H1 (cell line): ENCODE measurements around the gene HIBADH. TPM values are rescaled to one million over a fixed set of nuclear protein-coding genes. Genes with fewer than 3 reads are reported as not detected.

Source experiments
- CTCF ChIA-PET: fragments of 300-600 bp; sonication (Branson Sonifier 250); formaldehyde crosslinking; loops from one replicate; lab custom pipeline; 2021; ENCODE audit not compliant: partially characterized antibody; lab: Charles Lee
- POLR2A ChIA-PET: fragments of 300-600 bp; sonication (Branson Sonifier 250); formaldehyde crosslinking; loops from one replicate; lab custom pipeline; 2021; ENCODE audit warnings: inconsistent platforms; ENCODE audit not compliant: partially characterized antibody; lab: Charles Lee
- DNase-seq, 2 experiments: peaks; one replicate each; pipeline versions ENCODE4 v3.0.0 to v3.0.0-alpha.2; 2010 to 2022; ENCODE audit warnings: low spot score in 2 of 2, low read depth in 1 of 2, mixed read lengths in 1 of 2
- FAIRE-seq: peaks from 2 replicates; lab custom pipeline; 2011; peaks lifted over from hg19 to GRCh38; lab: Jason Lieb, UNC
- H2AFZ ChIP-seq: 2 replicates; pipeline ENCODE4 v1.8.1; 2012; ENCODE audit warnings: low read length, inconsistent platforms
- H2AK5ac ChIP-seq: 2 replicates; pipeline ENCODE4 v1.6.1; 2013; ENCODE audit warnings: low read depth, low read length
- H2BK120ac ChIP-seq: replicated peaks from 2 replicates; pipeline ENCODE3; 2013; ENCODE audit warnings: low read depth, low read length, inconsistent platforms
- H2BK12ac ChIP-seq: 2 replicates; pipeline ENCODE4 v1.6.1; 2013; ENCODE audit warnings: low read depth, low read length
- H2BK15ac ChIP-seq: 2 replicates; pipeline ENCODE4 v1.6.1; 2013; ENCODE audit warnings: low read length
- H2BK20ac ChIP-seq: 2 replicates; pipeline ENCODE4 v1.6.1; 2013; ENCODE audit warnings: low read length
- H2BK5ac ChIP-seq: 2 replicates; pipeline ENCODE4 v1.6.1; 2013; ENCODE audit warnings: low read depth, low read length
- H3K14ac ChIP-seq: 2 replicates; pipeline ENCODE4 v1.6.1; 2013; ENCODE audit warnings: inconsistent platforms; ENCODE audit not compliant: insufficient read length
- H3K18ac ChIP-seq: 2 replicates; pipeline ENCODE4 v1.6.1; 2013; ENCODE audit warnings: low read length; ENCODE audit errors: extremely low read depth
- H3K23ac ChIP-seq: 2 replicates; pipeline ENCODE4 v1.6.1; 2013; ENCODE audit warnings: inconsistent platforms; ENCODE audit not compliant: insufficient read length
- H3K23me2 ChIP-seq: 2 replicates; pipeline ENCODE4 v1.6.1; 2013; ENCODE audit warnings: low read depth, low read length
- H3K27ac ChIP-seq: 2 replicates; pipeline ENCODE4 v1.6.1; 2011; ENCODE audit warnings: low read depth, low read length, inconsistent platforms
- H3K27me3 ChIP-seq, 4 experiments: replicated peaks in 1 of 4; 1 replicate in 1 of 4; 2 replicates in 3 of 4; pipeline versions ENCODE4 v1.6.1 to v1.8.1; 2011 to 2013; ENCODE audit warnings: low read length in 3 of 4, mild to moderate bottlenecking in 3 of 4, inconsistent platforms in 2 of 4, mixed read lengths in 2 of 4, moderate library complexity in 1 of 4; ENCODE audit not compliant: control insufficient read depth in 3 of 4, insufficient read depth in 3 of 4; ENCODE audit errors: extremely low read depth in 1 of 4
- H3K36me3 ChIP-seq, 4 experiments: 2 replicates each; pipeline versions ENCODE4 v1.6.1 to v1.8.1; 2011 to 2013; ENCODE audit warnings: mild to moderate bottlenecking in 4 of 4, low read length in 3 of 4, moderate library complexity in 2 of 4, control low read depth in 1 of 4, inconsistent platforms in 1 of 4; ENCODE audit not compliant: insufficient read depth in 4 of 4, control insufficient read depth in 2 of 4
- H3K4ac ChIP-seq: replicated peaks from 2 replicates; pipeline ENCODE3; 2013; ENCODE audit warnings: low read length, low read depth, mixed read lengths, inconsistent platforms; ENCODE audit not compliant: insufficient read length
- H3K4me1 ChIP-seq, 4 experiments: replicated peaks in 1 of 4; 1 replicate in 1 of 4; 2 replicates in 3 of 4; pipeline versions ENCODE4 v1.6.1 to v1.8.1; 2011 to 2013; ENCODE audit warnings: low read length in 3 of 4, inconsistent platforms in 2 of 4, mixed read lengths in 1 of 4; ENCODE audit not compliant: insufficient read depth in 4 of 4, control insufficient read depth in 3 of 4
- H3K4me2 ChIP-seq, 2 experiments: 2 replicates each; pipeline versions ENCODE4 v1.6.1 to v1.8.1; 2011 to 2013; ENCODE audit warnings: low read depth in 2 of 2, low read length in 2 of 2, control low read depth in 1 of 2, inconsistent platforms in 1 of 2, mild to moderate bottlenecking in 1 of 2; ENCODE audit not compliant: insufficient read depth in 1 of 2
- H3K4me3 ChIP-seq, 4 experiments: fragments of 200-600, 300-600 bp in 1 of 4; sonication (generic), shearing (Covaris generic), sonication (Bioruptor Twin) in 1 of 4; 2 replicates each; pipeline versions ENCODE4 v1.5.1 to v1.8.1; 2011 to 2016; ENCODE audit warnings: low read length in 4 of 4, low read depth in 3 of 4, control low read depth in 2 of 4, inconsistent platforms in 2 of 4, mild to moderate bottlenecking in 2 of 4, mixed read lengths in 1 of 4, moderate library complexity in 1 of 4; ENCODE audit not compliant: insufficient read depth in 2 of 4; ENCODE audit errors: extremely low read depth in 1 of 4
- H3K56ac ChIP-seq: replicated peaks from 2 replicates; pipeline ENCODE3; 2013; ENCODE audit warnings: low read depth, mild to moderate bottlenecking, mixed read lengths, low read length, inconsistent platforms; ENCODE audit not compliant: insufficient read length
- H3K79me1 ChIP-seq: 2 replicates; pipeline ENCODE4 v1.6.1; 2013; ENCODE audit warnings: low read depth, low read length, control low read depth
- H3K79me2 ChIP-seq, 2 experiments: 2 replicates each; pipeline versions ENCODE4 v1.6.1 to v1.8.1; 2012 to 2013; ENCODE audit warnings: low read length in 2 of 2, mild to moderate bottlenecking in 2 of 2, inconsistent platforms in 1 of 2; ENCODE audit not compliant: insufficient read depth in 2 of 2, control insufficient read depth in 1 of 2
- H3K9ac ChIP-seq, 4 experiments: replicated peaks in 1 of 4; 1 replicate in 1 of 4; 2 replicates in 3 of 4; pipeline versions ENCODE4 v1.6.1 to v1.8.1; 2011 to 2013; ENCODE audit warnings: low read depth in 3 of 4, low read length in 3 of 4, control low read depth in 2 of 4, mild to moderate bottlenecking in 2 of 4, moderate library complexity in 2 of 4, inconsistent platforms in 1 of 4; ENCODE audit errors: extremely low read depth in 1 of 4
- H3K9me3 ChIP-seq, 2 experiments: 2 replicates each; pipeline versions ENCODE4 v1.6.1 to v1.8.1; 2012 to 2013; ENCODE audit warnings: mild to moderate bottlenecking in 2 of 2, moderate library complexity in 2 of 2, control low read depth in 1 of 2, inconsistent platforms in 1 of 2, low read depth in 1 of 2, low read length in 1 of 2, mixed read lengths in 1 of 2; ENCODE audit not compliant: insufficient read depth in 2 of 2
- H4K20me1 ChIP-seq, 2 experiments: replicated peaks in 1 of 2; 2 replicates each; pipeline versions ENCODE3 to v1.8.1; 2011 to 2013; ENCODE audit warnings: inconsistent platforms in 2 of 2, low read length in 2 of 2, mild to moderate bottlenecking in 1 of 2; ENCODE audit not compliant: insufficient read depth in 2 of 2, control insufficient read depth in 1 of 2
- H4K5ac ChIP-seq: 2 replicates; pipeline ENCODE4 v1.6.1; 2013; ENCODE audit warnings: low read length, low read depth, mixed read lengths, inconsistent platforms; ENCODE audit not compliant: insufficient read length
- H4K8ac ChIP-seq: 2 replicates; pipeline ENCODE4 v1.8.0; 2013; ENCODE audit warnings: mild to moderate bottlenecking, moderate library complexity, low read length, inconsistent platforms; ENCODE audit not compliant: insufficient read depth; ENCODE audit errors: extremely low read depth
- H4K91ac ChIP-seq: replicated peaks from 2 replicates; pipeline ENCODE3; 2013; ENCODE audit warnings: low read length, mixed read lengths, inconsistent platforms; ENCODE audit not compliant: insufficient read length
- ATF3 ChIP-seq: IDR thresholded peaks from 2 replicates; pipeline ENCODE4 v1.6.1; 2011; ENCODE audit warnings: low read depth, mild to moderate bottlenecking, low read length; ENCODE audit not compliant: insufficient read depth
- CBX5 ChIP-seq: fragments of 300-800, 300-1000 bp; sonication (generic); IDR thresholded peaks from 2 replicates; pipeline ENCODE4 v1.7.1; 2016; ENCODE audit warnings: antibody characterized with exemption, low read length, low read depth
- CBX8 ChIP-seq: fragments of 300-800, 300-1000 bp; sonication (generic); IDR thresholded peaks from 2 replicates; pipeline ENCODE4 v1.7.1; 2016; ENCODE audit warnings: low read depth, low read length, borderline replicate concordance
- EGR1 ChIP-seq: IDR thresholded peaks from 2 replicates; pipeline ENCODE4 v1.6.1; 2011; ENCODE audit warnings: low read depth, low read length, borderline replicate concordance
- JUND ChIP-seq: IDR thresholded peaks from 2 replicates; pipeline ENCODE4 v1.6.1; 2011; ENCODE audit warnings: mild to moderate bottlenecking, improper control_type of control experiment, low read length
- PHF8 ChIP-seq: fragments of 200-600 bp; sonication (generic); conservative IDR thresholded peaks from 2 replicates; pipeline ENCODE4 v1.7.1; 2012; ENCODE audit warnings: low read depth, mild to moderate bottlenecking, inconsistent platforms, low read length, moderate library complexity
- WGBS, 2 experiments: shearing (Covaris generic) in 1 of 2; methylation state at CpG; one replicate each; pipeline versions ENCODE4 v1.1.6 to v1.1.7; 2013 to 2015; ENCODE audit warnings: low lambda C conversion rate in 2 of 2, mixed read lengths in 2 of 2, inconsistent platforms in 1 of 2, low coverage in 1 of 2, missing lambda C conversion rate in 1 of 2; ENCODE audit not compliant: insufficient replicate concordance in 2 of 2, insufficient coverage in 1 of 2, insufficient read length in 1 of 2; ENCODE audit errors: extremely low coverage in 1 of 2, missing lambda C conversion rate in 1 of 2; 5-methylcytosine and 5-hydroxymethylcytosine counted together
- polyA plus RNA-seq, 7 experiments: library from polyadenylated mRNA; depleted of rRNA in 3 of 7; stranded (reverse) in 5 of 7; unstranded in 2 of 7; fragments of >200 nt in 5 of 7; fragments of 200-250 nt in 2 of 7; gene quantifications; 1 replicate in 5 of 7; 2 replicates in 1 of 7; 4 replicates in 1 of 7; pipeline versions ENCODE4 v1.2.1 to v1.2.3, GENCODE V29; 2011 to 2013; ENCODE audit warnings: missing spikeins in 2 of 7, mixed read lengths in 2 of 7
- total RNA-seq: library from RNA; stranded (reverse); fragmentation: NEBNext Ultra II Directional; extraction: Animal tissue kit (Norgen Biotek cat#: 25700); gene quantifications from 2 replicates; pipeline ENCODE4 v1.2.1, GENCODE V29; 2021

HIBADH gene
- total and polyA plus RNA-seq, 2 of the 8 experiments (the other 6 are each of a cell fraction or from before 2014, with no cell fraction given), result 30.1 to 39.5 TPM

- 89% methylated on average over 2 of the region's 2 CpGs; no CpG with 5 or more reads in 1 of the 2 experiments for WGBS, 2 experiments
- H3K56ac ChIP-seq, result no peak overlapping the region
- ChIA-PET CTCF (no interaction called here), POLR2A (no interaction called here)
- no peak overlapping the region for H4K5ac ChIP-seq
- no peaks in the 10 kb centered on the region for H4K20me1 ChIP-seq
- no peak overlapping the region for H2BK120ac ChIP-seq
- no peak overlapping the region for H3K4ac ChIP-seq
- no peak overlapping the region for H3K23ac ChIP-seq
- no peak overlapping the region for H4K91ac ChIP-seq
- H3K14ac ChIP-seq, result no peak overlapping the region
- DNase-seq, result no peak
- no peak overlapping the region for H2BK15ac ChIP-seq
- H2AK5ac ChIP-seq, result no peak overlapping the region
- no peaks in the 10 kb centered on the region for H3K79me1 ChIP-seq
- TF ChIP-seq EGR1 (no peak), PHF8 (no peak), JUND (no peak), CBX5 (no peak), CBX8 (no peak), ATF3 (no peak)
- H3K18ac ChIP-seq, result no peak overlapping the region
- H3K36me3 ChIP-seq, result peaks cover 0 to 15% (median 6%) of the 10 kb centered on the region in 4 experiments; a peak in 5 of 8 replicates
- no peak overlapping the region for H2BK5ac ChIP-seq
- no peaks in the 10 kb centered on the region for H3K4me1 ChIP-seq
- H3K4me3 ChIP-seq, result no peak overlapping the region
- no peak overlapping the region for H2BK20ac ChIP-seq
- H3K9me3 ChIP-seq, result no peaks in the 10 kb centered on the region
- H3K79me2 ChIP-seq, result no peaks in the 10 kb centered on the region
- H3K27ac ChIP-seq, result no peak overlapping the region
- H4K8ac ChIP-seq, result no peak overlapping the region
- no peak overlapping the region for H2AFZ ChIP-seq
- no peak for FAIRE-seq
- no peak overlapping the region for H3K4me2 ChIP-seq
- H2BK12ac ChIP-seq, result no peak overlapping the region
- no peaks in the 10 kb centered on the region for H3K23me2 ChIP-seq
- H3K9ac ChIP-seq, result no peak overlapping the region
- H3K27me3 ChIP-seq, result no peaks in the 10 kb centered on the region; a peak in 2 of 7 replicates
These were observed 140.1 kb downstream of the HIBADH start for GRCh38 chr7:27522566-27522965.
